K562 (cell line): ENCODE results near the gene ARNT2. TPM values are rescaled to one million over a fixed set of nuclear protein-coding genes. Genes with fewer than 3 reads are reported as not detected.

Source experiments
- ATAC-seq: fragments of 200-7000 bp; cut with Tn5 transposase; 3 replicates; pipeline ENCODE4 v1.9.1; 2020; ENCODE audit warnings: moderate library complexity
- BruUV-seq: library from RNA; stranded (reverse); fragments of 400-500 nt; replicated peaks from 2 replicates; lab custom pipeline; 2021; lab: Mats Ljungman, UMichigan
- CTCF ChIA-PET: fragments of 300-600 bp; formaldehyde crosslinking; extraction: SDS; loops from one replicate; lab custom pipeline; 2021; ENCODE audit warnings: low intra/inter-chr PET ratio; lab: Yijun Ruan, JAX
- POLR2A ChIA-PET: fragments of 300-600, 350-650 bp; sonication (Branson Sonifier 250); formaldehyde crosslinking; extraction: SDS; loops from one replicate; lab custom pipeline; 2021; ENCODE audit warnings: antibody characterized with exemption, inconsistent platforms; lab: Yijun Ruan, JAX
- DNase-seq, 4 experiments: peaks; one replicate each; pipeline versions ENCODE4 v3.0.0 to v3.0.0-alpha.2; 2011 to 2018; ENCODE audit warnings: low spot score in 3 of 4, mixed read lengths in 3 of 4; ENCODE audit errors: extremely low read depth in 1 of 4
- FAIRE-seq: peaks from 2 replicates; lab custom pipeline; 2011; peaks lifted over from hg19 to GRCh38; lab: Jason Lieb, UNC
- H2AFZ ChIP-seq: 2 replicates; pipeline ENCODE4 v1.6.0; 2011; ENCODE audit warnings: low read depth, low read length, control low read depth, inconsistent platforms
- H3K27ac ChIP-seq: fragments of 200-600 bp; 3 replicates; pipeline ENCODE4 v1.8.0; 2011; ENCODE audit warnings: low read depth, mild to moderate bottlenecking, control low read depth, inconsistent platforms, low read length, moderate library complexity, mixed read lengths; ENCODE audit errors: extremely low read depth
- H3K27me3 ChIP-seq, 2 experiments: fragments of 300-600 bp in 1 of 2; 2 replicates in 1 of 2; 3 replicates in 1 of 2; pipeline versions ENCODE4 v1.6.0 to v1.8.0; 2011; ENCODE audit warnings: inconsistent platforms in 2 of 2, low read length in 2 of 2, mild to moderate bottlenecking in 1 of 2, mixed read lengths in 1 of 2, moderate library complexity in 1 of 2; ENCODE audit not compliant: control insufficient read depth in 2 of 2, insufficient read depth in 2 of 2
- H3K36me3 ChIP-seq: fragments of 300-600 bp; 3 replicates; pipeline ENCODE4 v1.8.0; 2011; ENCODE audit warnings: mild to moderate bottlenecking, low read length, inconsistent platforms; ENCODE audit not compliant: control insufficient read depth, insufficient read depth
- H3K4me1 ChIP-seq, 2 experiments: fragments of 200-600 bp in 1 of 2; replicated peaks in 1 of 2; 2 replicates in 1 of 2; 3 replicates in 1 of 2; pipeline versions ENCODE4 v1.5.1 to v1.8.0; 2011; ENCODE audit warnings: inconsistent platforms in 2 of 2, low read length in 2 of 2, mild to moderate bottlenecking in 1 of 2, mixed read lengths in 1 of 2, moderate library complexity in 1 of 2; ENCODE audit not compliant: control insufficient read depth in 2 of 2, insufficient read depth in 2 of 2
- H3K4me2 ChIP-seq: 2 replicates; pipeline ENCODE4 v1.6.1; 2011; ENCODE audit warnings: low read length, control low read depth, inconsistent platforms, mixed read lengths; ENCODE audit not compliant: insufficient read depth
- H3K4me3 ChIP-seq: fragments of 200-600 bp; sonication (generic), shearing (Covaris generic); 2 replicates; pipeline ENCODE4 v1.5.1; 2016; ENCODE audit warnings: control low read depth, inconsistent platforms
- H3K79me2 ChIP-seq: fragments of 200-600 bp; 3 replicates; pipeline ENCODE4 v1.8.0; 2011; ENCODE audit warnings: low read length, inconsistent platforms; ENCODE audit not compliant: control insufficient read depth, insufficient read depth
- H3K9ac ChIP-seq, 2 experiments: 2 replicates each; pipeline versions ENCODE4 v1.6.0 to v1.6.1; 2011; ENCODE audit warnings: low read depth in 2 of 2, low read length in 2 of 2, control low read depth in 1 of 2, inconsistent platforms in 1 of 2, mild to moderate bottlenecking in 1 of 2, mixed read lengths in 1 of 2; ENCODE audit not compliant: insufficient read depth in 1 of 2
- H3K9me1 ChIP-seq: one replicate; pipeline ENCODE4 v1.6.0; 2011; ENCODE audit warnings: inconsistent platforms, mild to moderate bottlenecking, low read length, moderate library complexity; ENCODE audit not compliant: control insufficient read depth, insufficient read depth
- H3K9me3 ChIP-seq: replicated peaks from 2 replicates; pipeline ENCODE4 v1.5.1; 2011; ENCODE audit warnings: low read depth, low read length, inconsistent platforms; ENCODE audit not compliant: control insufficient read depth, insufficient read depth
- H4K20me1 ChIP-seq: replicated peaks from 2 replicates; pipeline ENCODE4 v1.6.1; 2011; ENCODE audit warnings: low read length, inconsistent platforms, mixed read lengths; ENCODE audit not compliant: control insufficient read depth, insufficient read depth
- AFF1 ChIP-seq, 2 experiments: fragments of 450-650 bp; IDR thresholded peaks; 2 replicates each; pipeline ENCODE4 v1.6.1; 2018; ENCODE audit warnings: mild to moderate bottlenecking in 2 of 2, low read depth in 1 of 2; ENCODE audit not compliant: partially characterized antibody in 2 of 2
- CBX3 ChIP-seq, 2 experiments: IDR thresholded peaks; 1 replicate in 1 of 2; 2 replicates in 1 of 2; pipeline ENCODE4 v1.6.1; 2012; ENCODE audit warnings: inconsistent platforms in 2 of 2, low read length in 2 of 2, borderline replicate concordance in 1 of 2, control low read depth in 1 of 2
- EHMT2 ChIP-seq: fragments of 450-650 bp; IDR thresholded peaks from 2 replicates; pipeline ENCODE4 v1.6.1; 2018; ENCODE audit warnings: antibody characterized with exemption
- HDAC6 ChIP-seq: IDR thresholded peaks from 2 replicates; pipeline ENCODE4 v1.6.1; 2012; ENCODE audit warnings: low read depth, mild to moderate bottlenecking, control low read depth, inconsistent platforms, low read length, moderate library complexity
- HLTF ChIP-seq: fragments of 450-650 bp; IDR thresholded peaks from 2 replicates; pipeline ENCODE4 v1.6.1; 2016
- HOMEZ ChIP-seq: fragments of 250-450 bp; sonication (Bioruptor Pico); IDR thresholded peaks from 2 replicates; pipeline ENCODE4 v1.4.0; 2020; ENCODE audit warnings: mild to moderate bottlenecking, moderate library complexity
- MAZ ChIP-seq, 2 experiments: fragments of 450-650 bp in 1 of 2; sonication (generic) in 1 of 2; formaldehyde crosslinking; IDR thresholded peaks in 1 of 2; conservative IDR thresholded peaks in 1 of 2; 2 replicates each; pipeline versions ENCODE4 v1.4.0 to v1.5.0; 2020; ENCODE audit warnings: mild to moderate bottlenecking in 1 of 2, missing genetic modification reagents in 1 of 2
- MCM5 ChIP-seq: fragments of 450-650 bp; IDR thresholded peaks from 2 replicates; pipeline ENCODE4 v1.6.1; 2016; ENCODE audit warnings: low read depth
- PHTF2 ChIP-seq: fragments of 250-450 bp; sonication (Bioruptor Pico); IDR thresholded peaks from 2 replicates; pipeline ENCODE4 v1.5.0; 2021; ENCODE audit warnings: mild to moderate bottlenecking
- RBM25 ChIP-seq: fragments of 200-400 bp; formaldehyde crosslinking; IDR thresholded peaks from 2 replicates; pipeline ENCODE4 v1.6.1; 2018; ENCODE audit warnings: low read length, low read depth, moderate library complexity; ENCODE audit not compliant: severe bottlenecking
- USF2 ChIP-seq: sonication (generic); formaldehyde crosslinking; IDR thresholded peaks from 2 replicates; pipeline ENCODE4 v1.5.0; 2020; ENCODE audit warnings: missing genetic modification reagents
- ZFP1 ChIP-seq: fragments of 450-650 bp; formaldehyde crosslinking; IDR thresholded peaks from 2 replicates; pipeline ENCODE4 v1.4.0; 2020; ENCODE audit warnings: mild to moderate bottlenecking, mixed read lengths
- ZFP30 ChIP-seq: fragments of 250-450 bp; sonication (Bioruptor Pico); IDR thresholded peaks from 2 replicates; pipeline ENCODE4 v1.8.0; 2022; ENCODE audit warnings: moderate library complexity, mild to moderate bottlenecking, inconsistent platforms, borderline replicate concordance
- ZFP36 ChIP-seq: fragments of 150-350 bp; IDR thresholded peaks from 2 replicates; pipeline ENCODE4 v1.6.1; 2018; ENCODE audit warnings: low read length, low read depth; ENCODE audit not compliant: partially characterized antibody
- ZNF134 ChIP-seq: fragments of 250-450 bp; sonication (Bioruptor Pico); conservative IDR thresholded peaks from 2 replicates; pipeline ENCODE4 v1.4.0; 2020
- WGBS: fragments of 100-300 bp; shearing (Covaris generic); methylation state at CpG from one replicate; pipeline ENCODE4 v1.1.6; 2016; ENCODE audit warnings: low coverage, mixed read lengths; ENCODE audit not compliant: insufficient coverage; ENCODE audit errors: missing lambda C conversion rate; 5-methylcytosine and 5-hydroxymethylcytosine counted together
- in situ Hi-C: fragments of 300-500 bp; cut with MboI; formaldehyde crosslinking; loops from 4 replicates; pipeline ENCODE4 v1.15.0; 2018; ENCODE audit warnings: inconsistent platforms, mixed read lengths
- intact Hi-C: fragments of 100-400 bp; cut with micrococcal nuclease; formaldehyde crosslinking; loops from 2 replicates; pipeline ENCODE4 v1.14.2; 2022
- polyA plus RNA-seq, 8 experiments: library from polyadenylated mRNA; depleted of rRNA in 4 of 8; stranded (reverse) in 5 of 8; unstranded in 3 of 8; fragments of >200 nt; fragmentation: Nextera tagmentation in 2 of 8; fragmentation: Illumina TruSeq in 1 of 8; extraction: Ambion mirVana in 2 of 8; extraction: Trizol in 1 of 8; gene quantifications; 2 replicates each; pipeline versions ENCODE4 v1.2.1 to v1.2.3, GENCODE V29; 2011 to 2014; ENCODE audit warnings: inconsistent platforms in 1 of 8, missing spikeins in 1 of 8
- total RNA-seq, 7 experiments: library from RNA; depleted of rRNA in 6 of 7; stranded (reverse); fragments of >200 nt in 6 of 7; fragmentation: Illumina TruSeq in 2 of 7; extraction: Trizol in 2 of 7; gene quantifications; 2 replicates each; pipeline versions ENCODE4 v1.2.1 to v1.2.3, GENCODE V29; 2011 to 2021; ENCODE audit warnings: low replicate concordance in 1 of 7

Gene ARNT2
- total and polyA plus RNA-seq, 9 of the 15 experiments (the other 6 are each of a cell fraction or from before 2014, with no cell fraction given) = 0.01 TPM; not detected in 8

- no peak for TF ChIP-seq RBM25
- no peak for TF ChIP-seq USF2 (CRISPR knock-in tag)
- TF ChIP-seq, all 486 proteins: peak for 2
Measured at GRCh38 chr15:80367094-80367493, 37.1 kb upstream of the ARNT2 start (continued).

- DNase-seq = peak in 1 of 4 experiments; percentile 3
- Histone ChIP-seq H2AFZ (no peak overlapping the region), H3K79me2 (no peaks in the 10 kb centered on the region), H4K20me1 (no peaks in the 10 kb centered on the region), H3K27me3 (no peaks in the 10 kb centered on the region), H3K4me1 (no peaks in the 10 kb centered on the region), H3K9me3 (no peaks in the 10 kb centered on the region; the same call in 1 of the 2 replicates), H3K9ac (no peak overlapping the region), H3K36me3 (no peaks in the 10 kb centered on the region), H3K4me2 (no peak overlapping the region), H3K9me1 (no peaks in the 10 kb centered on the region), H3K4me3 (no peak overlapping the region), H3K27ac (no peak overlapping the region)
- WGBS = 0% methylated on average over 1 of the region's 1 CpG
- ATAC-seq = no peak
- in situ Hi-C loops = no loop called here
- CTCF ChIA-PET = interaction anchor here (0.8 kb wide), 1 partner anchor 126 kb away, joined by 3 read pairs; no protein-coding TSS in a partner anchor
- intact Hi-C loops = loop anchor here (1.0 kb wide), 1 partner anchor 125 kb away; no protein-coding TSS in a partner anchor
- FAIRE-seq = no peak
- BruUV-seq = no TSS peak
- POLR2A ChIA-PET = no interaction called here
- TF ChIP-seq ZNF134 (CRISPR knock-in tag) = no peak
- TF ChIP-seq HDAC6 = no peak
- TF ChIP-seq HOMEZ (CRISPR knock-in tag) = no peak
- no peak for TF ChIP-seq PHTF2 (CRISPR knock-in tag)
- TF ChIP-seq ZFP30 = no peak
- 0 out of 2 replicates have a peak, but pooled peaks have one; percentile 37 for TF ChIP-seq HLTF
- no peak for TF ChIP-seq MCM5
- 0 out of 2 replicates have a peak, but pooled peaks have one; percentile 8 for TF ChIP-seq EHMT2
- no peak for TF ChIP-seq AFF1 (IDR thresholded peaks at IDR 0.05; ENCODE audit: low read depth in 1 of 2, partially characterized antibody in 2 of 2)
- TF ChIP-seq ZFP1 (CRISPR knock-in tag) = no peak
- TF ChIP-seq MAZ (CRISPR knock-in tag; conservative IDR thresholded peaks at IDR 0.05 in 1 of 2, IDR thresholded peaks at IDR 0.05 in 1 of 2) = no peak
- TF ChIP-seq ZFP36 = peak; percentile 62
- TF ChIP-seq CBX3 (IDR thresholded peaks at IDR 0.05; ENCODE audit: borderline replicate concordance in 1 of 2, low read length in 2 of 2) = peak in 1 of 2 experiments; percentile 82; a peak in 2 of 3 replicates
Measured at GRCh38 chr15:80367661-80368060, 36.5 kb upstream of the ARNT2 start.
